ENCODE measurements around the gene DTNB.

DNA sequence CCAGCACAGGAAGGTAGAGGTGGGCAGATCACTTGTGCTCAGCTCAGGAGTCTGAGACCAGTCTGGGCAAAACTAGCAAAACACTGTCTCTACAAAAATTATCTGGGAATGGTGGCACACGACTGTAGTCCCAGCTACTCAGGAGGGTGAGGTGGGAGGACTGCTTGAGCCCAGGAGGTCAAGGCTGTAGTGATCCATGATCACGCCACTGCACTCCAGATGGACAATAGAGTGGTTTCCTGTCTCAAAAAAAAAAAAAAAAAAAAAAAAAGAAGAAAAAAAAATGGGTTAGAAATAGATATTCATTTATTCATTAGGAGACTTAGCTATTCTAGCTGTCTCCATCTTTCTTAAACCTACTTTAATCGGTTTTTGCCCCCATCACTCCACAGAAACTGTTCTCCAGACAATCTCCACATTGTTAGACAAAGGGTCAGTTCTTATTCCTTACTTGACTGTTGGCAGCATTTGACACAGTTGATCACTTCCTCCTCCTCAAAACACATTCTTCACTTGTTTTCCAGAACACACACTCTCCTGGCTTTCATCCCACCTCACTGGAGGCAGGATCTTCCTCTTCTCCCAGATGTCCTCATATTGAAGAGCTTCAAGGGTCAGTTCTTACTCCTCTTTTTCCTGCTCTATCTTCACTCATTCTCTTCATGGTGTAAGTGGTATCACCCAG lies 103.1 kb downstream of the DTNB start:
- TF ChIP-seq, protein P1, sequence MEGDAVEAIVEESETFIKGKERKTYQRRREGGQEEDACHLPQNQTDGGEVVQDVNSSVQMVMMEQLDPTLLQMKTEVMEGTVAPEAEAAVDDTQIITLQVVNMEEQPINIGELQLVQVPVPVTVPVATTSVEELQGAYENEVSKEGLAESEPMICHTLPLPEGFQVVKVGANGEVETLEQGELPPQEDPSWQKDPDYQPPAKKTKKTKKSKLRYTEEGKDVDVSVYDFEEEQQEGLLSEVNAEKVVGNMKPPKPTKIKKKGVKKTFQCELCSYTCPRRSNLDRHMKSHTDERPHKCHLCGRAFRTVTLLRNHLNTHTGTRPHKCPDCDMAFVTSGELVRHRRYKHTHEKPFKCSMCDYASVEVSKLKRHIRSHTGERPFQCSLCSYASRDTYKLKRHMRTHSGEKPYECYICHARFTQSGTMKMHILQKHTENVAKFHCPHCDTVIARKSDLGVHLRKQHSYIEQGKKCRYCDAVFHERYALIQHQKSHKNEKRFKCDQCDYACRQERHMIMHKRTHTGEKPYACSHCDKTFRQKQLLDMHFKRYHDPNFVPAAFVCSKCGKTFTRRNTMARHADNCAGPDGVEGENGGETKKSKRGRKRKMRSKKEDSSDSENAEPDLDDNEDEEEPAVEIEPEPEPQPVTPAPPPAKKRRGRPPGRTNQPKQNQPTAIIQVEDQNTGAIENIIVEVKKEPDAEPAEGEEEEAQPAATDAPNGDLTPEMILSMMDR (IDR thresholded peaks at IDR 0.05), result no peak
- TF ChIP-seq EZH2phosphoT487 (IDR thresholded peaks at IDR 0.05; ENCODE audit: borderline replicate concordance, low read depth) (no peak), JUND (IDR thresholded peaks at IDR 0.05) (no peak), POLR2AphosphoS5 (IDR thresholded peaks at IDR 0.05; ENCODE audit: low read depth, low read length) (no peak), TEAD4 (IDR thresholded peaks at IDR 0.05; ENCODE audit: borderline replicate concordance, insufficient read depth) (no peak), RFX5 (IDR thresholded peaks at IDR 0.05; ENCODE audit: low read length) (no peak), TAF1 (IDR thresholded peaks at IDR 0.05; ENCODE audit: borderline replicate concordance, low read depth, low read length) (no peak)
- TF ChIP-seq, protein P2, sequence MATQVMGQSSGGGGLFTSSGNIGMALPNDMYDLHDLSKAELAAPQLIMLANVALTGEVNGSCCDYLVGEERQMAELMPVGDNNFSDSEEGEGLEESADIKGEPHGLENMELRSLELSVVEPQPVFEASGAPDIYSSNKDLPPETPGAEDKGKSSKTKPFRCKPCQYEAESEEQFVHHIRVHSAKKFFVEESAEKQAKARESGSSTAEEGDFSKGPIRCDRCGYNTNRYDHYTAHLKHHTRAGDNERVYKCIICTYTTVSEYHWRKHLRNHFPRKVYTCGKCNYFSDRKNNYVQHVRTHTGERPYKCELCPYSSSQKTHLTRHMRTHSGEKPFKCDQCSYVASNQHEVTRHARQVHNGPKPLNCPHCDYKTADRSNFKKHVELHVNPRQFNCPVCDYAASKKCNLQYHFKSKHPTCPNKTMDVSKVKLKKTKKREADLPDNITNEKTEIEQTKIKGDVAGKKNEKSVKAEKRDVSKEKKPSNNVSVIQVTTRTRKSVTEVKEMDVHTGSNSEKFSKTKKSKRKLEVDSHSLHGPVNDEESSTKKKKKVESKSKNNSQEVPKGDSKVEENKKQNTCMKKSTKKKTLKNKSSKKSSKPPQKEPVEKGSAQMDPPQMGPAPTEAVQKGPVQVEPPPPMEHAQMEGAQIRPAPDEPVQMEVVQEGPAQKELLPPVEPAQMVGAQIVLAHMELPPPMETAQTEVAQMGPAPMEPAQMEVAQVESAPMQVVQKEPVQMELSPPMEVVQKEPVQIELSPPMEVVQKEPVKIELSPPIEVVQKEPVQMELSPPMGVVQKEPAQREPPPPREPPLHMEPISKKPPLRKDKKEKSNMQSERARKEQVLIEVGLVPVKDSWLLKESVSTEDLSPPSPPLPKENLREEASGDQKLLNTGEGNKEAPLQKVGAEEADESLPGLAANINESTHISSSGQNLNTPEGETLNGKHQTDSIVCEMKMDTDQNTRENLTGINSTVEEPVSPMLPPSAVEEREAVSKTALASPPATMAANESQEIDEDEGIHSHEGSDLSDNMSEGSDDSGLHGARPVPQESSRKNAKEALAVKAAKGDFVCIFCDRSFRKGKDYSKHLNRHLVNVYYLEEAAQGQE (IDR thresholded peaks at IDR 0.05; ENCODE audit: low read depth, low read length), result no peak
- TF ChIP-seq, protein P3, sequence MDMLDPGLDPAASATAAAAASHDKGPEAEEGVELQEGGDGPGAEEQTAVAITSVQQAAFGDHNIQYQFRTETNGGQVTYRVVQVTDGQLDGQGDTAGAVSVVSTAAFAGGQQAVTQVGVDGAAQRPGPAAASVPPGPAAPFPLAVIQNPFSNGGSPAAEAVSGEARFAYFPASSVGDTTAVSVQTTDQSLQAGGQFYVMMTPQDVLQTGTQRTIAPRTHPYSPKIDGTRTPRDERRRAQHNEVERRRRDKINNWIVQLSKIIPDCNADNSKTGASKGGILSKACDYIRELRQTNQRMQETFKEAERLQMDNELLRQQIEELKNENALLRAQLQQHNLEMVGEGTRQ (IDR thresholded peaks at IDR 0.05; ENCODE audit: borderline replicate concordance, low read depth, low read length), result no peak

All from SK-N-SH (cell line).